H9 (cell line): ENCODE measurements around the gene UPF1. TPM values are rescaled to one million over a fixed set of nuclear protein-coding genes. Genes with fewer than 3 reads are reported as not detected.

Experiments
- DNase-seq: peaks from one replicate; pipeline ENCODE4 v3.0.0-alpha.2; 2017
- H2AFZ ChIP-seq: one replicate; pipeline ENCODE4 v1.6.1; 2013; ENCODE audit warnings: mild to moderate bottlenecking, low read length, control low read depth, moderate library complexity
- H2AK5ac ChIP-seq: 2 replicates; pipeline ENCODE4 v1.6.1; 2013; ENCODE audit warnings: low read length, control low read depth, mixed read lengths; ENCODE audit not compliant: insufficient read length
- H2BK120ac ChIP-seq: one replicate; pipeline ENCODE4 v1.6.1; 2013; ENCODE audit warnings: low read depth, mild to moderate bottlenecking, low read length, control low read depth, inconsistent platforms; ENCODE audit not compliant: poor library complexity, severe bottlenecking
- H2BK12ac ChIP-seq: 2 replicates; pipeline ENCODE4 v1.6.1; 2013; ENCODE audit warnings: low read length, control low read depth, mixed read lengths, low read depth; ENCODE audit not compliant: insufficient read length
- H2BK15ac ChIP-seq: 2 replicates; pipeline ENCODE4 v1.6.1; 2013; ENCODE audit warnings: low read depth, low read length, control low read depth
- H2BK20ac ChIP-seq: one replicate; pipeline ENCODE4 v1.6.1; 2013; ENCODE audit warnings: low read depth, mild to moderate bottlenecking, low read length, control low read depth, inconsistent platforms; ENCODE audit not compliant: poor library complexity, severe bottlenecking
- H2BK5ac ChIP-seq: 2 replicates; pipeline ENCODE4 v1.6.1; 2013; ENCODE audit warnings: low read length, control low read depth, mixed read lengths; ENCODE audit not compliant: insufficient read length
- H3K14ac ChIP-seq: 2 replicates; pipeline ENCODE4 v1.6.1; 2013; ENCODE audit warnings: low read length, control low read depth; ENCODE audit not compliant: insufficient read depth
- H3K18ac ChIP-seq: 2 replicates; pipeline ENCODE4 v1.6.1; 2013; ENCODE audit warnings: low read depth, mild to moderate bottlenecking, mixed read lengths, low read length, control low read depth; ENCODE audit not compliant: insufficient read length
- H3K23ac ChIP-seq: 2 replicates; pipeline ENCODE4 v1.6.1; 2013; ENCODE audit warnings: low read length, control low read depth, mixed read lengths, low read depth; ENCODE audit not compliant: insufficient read length
- H3K23me2 ChIP-seq: 2 replicates; pipeline ENCODE4 v1.6.1; 2013; ENCODE audit warnings: low read depth, mild to moderate bottlenecking, mixed read lengths, low read length, control low read depth; ENCODE audit not compliant: insufficient read length, poor library complexity, severe bottlenecking
- H3K27ac ChIP-seq: 2 replicates; pipeline ENCODE4 v1.5.1; 2013; ENCODE audit warnings: low read length, control low read depth, mixed read lengths, low read depth; ENCODE audit not compliant: insufficient read length
- H3K27me3 ChIP-seq: 2 replicates; pipeline ENCODE4 v1.6.1; 2013; ENCODE audit warnings: low read length, control low read depth, inconsistent platforms; ENCODE audit not compliant: insufficient read depth
- H3K4ac ChIP-seq: 2 replicates; pipeline ENCODE4 v1.6.1; 2013; ENCODE audit warnings: low read depth, mild to moderate bottlenecking, control low read depth, inconsistent platforms, low read length, moderate library complexity
- H3K4me1 ChIP-seq: 2 replicates; pipeline ENCODE4 v1.6.1; 2013; ENCODE audit warnings: low read length, control low read depth, inconsistent platforms; ENCODE audit not compliant: insufficient read depth
- H3K4me2 ChIP-seq: 2 replicates; pipeline ENCODE4 v1.6.1; 2013; ENCODE audit warnings: low read length, control low read depth, mixed read lengths; ENCODE audit not compliant: insufficient read length, insufficient read depth
- H3K56ac ChIP-seq: 2 replicates; pipeline ENCODE4 v1.6.1; 2013; ENCODE audit warnings: low read depth, mild to moderate bottlenecking, mixed read lengths, low read length, control low read depth; ENCODE audit not compliant: insufficient read length
- H3K79me1 ChIP-seq: 2 replicates; pipeline ENCODE4 v1.6.1; 2013; ENCODE audit warnings: low read depth, mild to moderate bottlenecking, moderate library complexity, low read length, control low read depth, inconsistent platforms; ENCODE audit not compliant: insufficient read depth, poor library complexity, severe bottlenecking
- H3K79me2 ChIP-seq: 2 replicates; pipeline ENCODE4 v1.6.1; 2013; ENCODE audit warnings: low read length, control low read depth, inconsistent platforms; ENCODE audit not compliant: insufficient read depth
- H3K9ac ChIP-seq: 2 replicates; pipeline ENCODE4 v1.6.1; 2013; ENCODE audit warnings: low read length, control low read depth, mixed read lengths; ENCODE audit not compliant: insufficient read length; ENCODE audit errors: extremely low read depth
- H3K9me3 ChIP-seq: one replicate; pipeline ENCODE4 v1.6.1; 2013; ENCODE audit warnings: low read depth, low read length, inconsistent platforms; ENCODE audit not compliant: control insufficient read depth
- H3T11ph ChIP-seq: one replicate; pipeline ENCODE4 v1.6.1; 2013; ENCODE audit warnings: mild to moderate bottlenecking, low read length, control low read depth, inconsistent platforms
- H4K20me1 ChIP-seq: one replicate; pipeline ENCODE4 v1.6.1; 2013; ENCODE audit not compliant: control insufficient read depth, insufficient read length, insufficient read depth
- H4K5ac ChIP-seq: 2 replicates; pipeline ENCODE4 v1.6.1; 2013; ENCODE audit warnings: low read depth, mild to moderate bottlenecking, mixed read lengths, low read length, control low read depth; ENCODE audit not compliant: insufficient read length
- H4K8ac ChIP-seq: replicated peaks from 2 replicates; pipeline ENCODE4 v1.6.1; 2013; ENCODE audit warnings: low read length, control low read depth, mixed read lengths, low read depth; ENCODE audit not compliant: insufficient read length
- H4K91ac ChIP-seq: 2 replicates; pipeline ENCODE4 v1.6.1; 2013; ENCODE audit warnings: low read depth, mild to moderate bottlenecking, moderate library complexity, mixed read lengths, low read length, control low read depth; ENCODE audit not compliant: insufficient read length
- H3K27ac Mint-ChIP-seq, 3 experiments: 2 replicates in 2 of 3; 3 replicates in 1 of 3; pipeline ENCODE4 v1.8.0; 2020 to 2021; ENCODE audit warnings: mixed read lengths in 3 of 3, mild to moderate bottlenecking in 1 of 3, moderate library complexity in 1 of 3
- H3K27me3 Mint-ChIP-seq: 2 replicates; pipeline ENCODE4 v1.8.0; 2021; ENCODE audit warnings: low read depth, mild to moderate bottlenecking, moderate library complexity, mixed read lengths
- H3K36me3 Mint-ChIP-seq, 3 experiments: 2 replicates in 2 of 3; 3 replicates in 1 of 3; pipeline ENCODE4 v1.8.0; 2020 to 2021; ENCODE audit warnings: low read depth in 3 of 3, mixed read lengths in 3 of 3; ENCODE audit not compliant: insufficient read depth in 1 of 3
- H3K4me1 Mint-ChIP-seq, 2 experiments: 2 replicates each; pipeline ENCODE4 v1.8.0; 2020; ENCODE audit warnings: mixed read lengths in 2 of 2
- H3K4me3 Mint-ChIP-seq, 2 experiments: 2 replicates in 1 of 2; 3 replicates in 1 of 2; pipeline ENCODE4 v1.8.0; 2020 to 2021; ENCODE audit warnings: mild to moderate bottlenecking in 2 of 2, mixed read lengths in 2 of 2, moderate library complexity in 1 of 2
- H3K9me3 Mint-ChIP-seq, 2 experiments: 2 replicates in 1 of 2; 3 replicates in 1 of 2; pipeline ENCODE4 v1.8.0; 2020; ENCODE audit warnings: mild to moderate bottlenecking in 2 of 2, mixed read lengths in 2 of 2, moderate library complexity in 1 of 2
- WGBS: extraction: QIAGEN DNeasy Blood & Tissue Kit; methylation state at CpG from one replicate; pipeline ENCODE4 v1.1.7; 2013; ENCODE audit warnings: missing lambda C conversion rate, low lambda C conversion rate, mixed read lengths; ENCODE audit not compliant: insufficient read length; ENCODE audit errors: extremely low coverage; 5-methylcytosine and 5-hydroxymethylcytosine counted together
- total RNA-seq: library from RNA; stranded (reverse); gene quantifications from 2 replicates; pipeline ENCODE4 v1.2.1, GENCODE V29; 2021
- TF ChIP-seq, protein P1 (sequence below): fragments of 200-600 bp; sonication (generic); conservative IDR thresholded peaks from 3 replicates; pipeline ENCODE4 v1.8.0; 2021; ENCODE audit warnings: antibody characterized with exemption, mild to moderate bottlenecking

UPF1 gene
- total RNA-seq, 1 experiment from 2014 or later = 85.4 TPM

DNA sequence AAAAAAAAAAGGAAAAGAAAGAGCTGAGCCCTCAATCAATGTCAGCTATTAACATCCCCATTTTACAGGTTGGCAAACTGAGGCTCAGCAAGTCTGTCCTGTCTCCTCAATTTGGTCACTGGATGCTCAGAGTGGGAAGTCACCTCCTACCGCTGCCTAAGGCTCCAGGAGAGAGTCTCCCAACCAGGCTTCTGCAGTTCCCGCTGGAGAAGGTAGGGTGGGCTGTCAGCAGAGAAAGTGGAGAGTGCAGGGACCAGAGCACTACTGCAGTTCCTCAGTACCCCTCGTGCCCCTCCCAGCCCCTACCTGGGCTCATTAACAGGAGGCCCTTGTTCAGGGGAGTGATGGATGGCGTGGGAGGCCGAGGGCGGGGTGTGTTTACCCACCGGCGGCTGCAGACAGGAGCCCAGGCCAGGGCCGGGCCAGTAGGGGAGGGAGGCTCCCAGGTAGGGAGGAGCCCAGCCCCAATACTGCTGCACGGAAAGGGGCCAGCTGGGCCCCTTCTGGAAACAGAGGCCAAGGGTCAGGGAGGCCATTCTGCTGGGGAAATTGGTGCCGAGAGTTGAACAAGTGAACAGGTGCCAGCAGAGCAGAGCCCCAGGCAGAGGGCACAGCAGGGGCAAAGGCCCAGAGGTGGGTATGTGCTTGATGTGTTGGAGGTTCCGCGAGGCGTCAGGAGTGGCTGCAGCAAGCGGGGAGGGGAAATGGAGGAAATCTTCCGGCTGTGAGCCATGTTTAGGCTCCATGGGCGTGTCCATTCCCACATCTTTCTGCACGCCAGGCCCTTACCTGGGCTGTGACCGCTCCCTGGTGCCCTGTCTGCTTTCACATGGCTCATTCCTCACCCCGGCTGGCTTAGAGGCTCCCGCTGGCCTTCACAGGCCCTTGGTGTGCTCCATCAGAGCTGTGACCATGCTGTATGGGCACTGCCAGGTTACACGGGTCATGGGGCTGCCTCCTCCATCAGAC, 33.1 kb upstream of the UPF1 start:
- no peaks in the 10 kb centered on the region for H3K79me2 ChIP-seq
- WGBS = no CpG with 5 or more reads among the region's 22 CpGs
- H3K4me2 ChIP-seq = no peak overlapping the region
- H3K79me1 ChIP-seq = no peaks in the 10 kb centered on the region
- no peak overlapping the region for H2BK5ac ChIP-seq
- no peak overlapping the region for H2BK12ac ChIP-seq
- no peaks in the 10 kb centered on the region for H4K20me1 ChIP-seq
- no peak overlapping the region for H3K18ac ChIP-seq
- Mint-ChIP-seq H3K4me1 (peaks cover 0 to 2% of the 10 kb centered on the region in 2 experiments; a peak in 1 of 4 replicates), H3K27me3 (peaks cover 17% of the 10 kb centered on the region), H3K4me3 (no peak overlapping the region), H3K9me3 (no peaks in the 10 kb centered on the region), H3K27ac (no peak overlapping the region), H3K36me3 (no peaks in the 10 kb centered on the region)
- H4K5ac ChIP-seq = no peak overlapping the region
- no peak overlapping the region for H2BK15ac ChIP-seq
- no peak overlapping the region for H3K23ac ChIP-seq
- H3K27ac ChIP-seq = no peak overlapping the region
- peak; percentile 54 for DNase-seq
- no peaks in the 10 kb centered on the region for H3K23me2 ChIP-seq
- no peak overlapping the region for H2BK120ac ChIP-seq
- no peak overlapping the region for H3K4ac ChIP-seq
- no peak overlapping the region for H3K9ac ChIP-seq
- no peak overlapping the region for H3K14ac ChIP-seq
- no peak overlapping the region for H3K56ac ChIP-seq
- H3K27me3 ChIP-seq = peaks cover 26% of the 10 kb centered on the region
- H4K91ac ChIP-seq = no peak overlapping the region
- H3K9me3 ChIP-seq = no peaks in the 10 kb centered on the region
- no peak overlapping the region for H3T11ph ChIP-seq
- no peaks in the 10 kb centered on the region for H3K4me1 ChIP-seq
- H4K8ac ChIP-seq = no peak overlapping the region
- TF ChIP-seq, protein P1, sequence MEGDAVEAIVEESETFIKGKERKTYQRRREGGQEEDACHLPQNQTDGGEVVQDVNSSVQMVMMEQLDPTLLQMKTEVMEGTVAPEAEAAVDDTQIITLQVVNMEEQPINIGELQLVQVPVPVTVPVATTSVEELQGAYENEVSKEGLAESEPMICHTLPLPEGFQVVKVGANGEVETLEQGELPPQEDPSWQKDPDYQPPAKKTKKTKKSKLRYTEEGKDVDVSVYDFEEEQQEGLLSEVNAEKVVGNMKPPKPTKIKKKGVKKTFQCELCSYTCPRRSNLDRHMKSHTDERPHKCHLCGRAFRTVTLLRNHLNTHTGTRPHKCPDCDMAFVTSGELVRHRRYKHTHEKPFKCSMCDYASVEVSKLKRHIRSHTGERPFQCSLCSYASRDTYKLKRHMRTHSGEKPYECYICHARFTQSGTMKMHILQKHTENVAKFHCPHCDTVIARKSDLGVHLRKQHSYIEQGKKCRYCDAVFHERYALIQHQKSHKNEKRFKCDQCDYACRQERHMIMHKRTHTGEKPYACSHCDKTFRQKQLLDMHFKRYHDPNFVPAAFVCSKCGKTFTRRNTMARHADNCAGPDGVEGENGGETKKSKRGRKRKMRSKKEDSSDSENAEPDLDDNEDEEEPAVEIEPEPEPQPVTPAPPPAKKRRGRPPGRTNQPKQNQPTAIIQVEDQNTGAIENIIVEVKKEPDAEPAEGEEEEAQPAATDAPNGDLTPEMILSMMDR = peak; percentile 55
- no peak overlapping the region for H2AK5ac ChIP-seq
- no peak overlapping the region for H2BK20ac ChIP-seq
- no peak overlapping the region for H2AFZ ChIP-seq
